ENCODE measurements around the gene SLC9A9. TPM values are rescaled to one million over a fixed set of nuclear protein-coding genes. Genes with fewer than 3 reads are reported as not detected.

The SLC9A9 gene
- total RNA-seq, 1 experiment from 2014 or later, result 1.4 TPM

- peak; percentile 67 for DNase-seq (ENCODE audit: low read depth)
- in situ Hi-C loops (cut with HindIII; ENCODE audit: low pct_unique_long_range_greater_than_20kb, low sequenced_read_pairs), result no loop called here
These were observed 173.9 kb downstream of the SLC9A9 start for GRCh38 chr3:143674100-143674968.

- DNase-seq (ENCODE audit: low read depth), result no peak
- in situ Hi-C loops (cut with HindIII; ENCODE audit: low pct_unique_long_range_greater_than_20kb, low sequenced_read_pairs), result no loop called here
These were observed 175.7 kb downstream of the SLC9A9 start for GRCh38 chr3:143672396-143673165.

- DNase-seq (ENCODE audit: low read depth), result no peak
- in situ Hi-C loops (cut with HindIII; ENCODE audit: low pct_unique_long_range_greater_than_20kb, low sequenced_read_pairs), result no loop called here
These were observed 176.6 kb downstream of the SLC9A9 start for GRCh38 chr3:143671626-143672025.

- in situ Hi-C loops (cut with HindIII; ENCODE audit: low pct_unique_long_range_greater_than_20kb, low sequenced_read_pairs), result no loop called here
- no peak for DNase-seq (ENCODE audit: low read depth)
These were observed 179.1 kb downstream of the SLC9A9 start for GRCh38 chr3:143668924-143669790.

GRCh38 chr3:143668385-143668784 is 179.9 kb downstream of the SLC9A9 start:
- no peak for DNase-seq (ENCODE audit: low read depth)
- in situ Hi-C loops (cut with HindIII; ENCODE audit: low pct_unique_long_range_greater_than_20kb, low sequenced_read_pairs), result no loop called here

GRCh38 chr3:143661677-143662076 is 186.6 kb downstream of the SLC9A9 start:
- no peak for DNase-seq (ENCODE audit: low read depth)
- in situ Hi-C loops (cut with HindIII; ENCODE audit: low pct_unique_long_range_greater_than_20kb, low sequenced_read_pairs), result no loop called here

GRCh38 chr3:143658861-143659260 is 189.4 kb downstream of the SLC9A9 start:
- DNase-seq (ENCODE audit: low read depth), result peak; percentile 8
- in situ Hi-C loops (cut with HindIII; ENCODE audit: low pct_unique_long_range_greater_than_20kb, low sequenced_read_pairs), result no loop called here

GRCh38 chr3:143658116-143658515 is 190.2 kb downstream of the SLC9A9 start:
- no peak for DNase-seq (ENCODE audit: low read depth)
- in situ Hi-C loops (cut with HindIII; ENCODE audit: low pct_unique_long_range_greater_than_20kb, low sequenced_read_pairs), result no loop called here

- in situ Hi-C loops (cut with HindIII; ENCODE audit: low pct_unique_long_range_greater_than_20kb, low sequenced_read_pairs), result no loop called here
- DNase-seq (ENCODE audit: low read depth), result no peak
These were observed 190.9 kb downstream of the SLC9A9 start for GRCh38 chr3:143657391-143657790.

- in situ Hi-C loops (cut with HindIII; ENCODE audit: low pct_unique_long_range_greater_than_20kb, low sequenced_read_pairs), result no loop called here
- no peak for DNase-seq (ENCODE audit: low read depth)
These were observed 193.4 kb downstream of the SLC9A9 start for GRCh38 chr3:143654906-143655305.

GRCh38 chr3:143653935-143654334 is 194.3 kb downstream of the SLC9A9 start:
- DNase-seq (ENCODE audit: low read depth), result no peak
- in situ Hi-C loops (cut with HindIII; ENCODE audit: low pct_unique_long_range_greater_than_20kb, low sequenced_read_pairs), result no loop called here

GRCh38 chr3:143653493-143653892 is 194.8 kb downstream of the SLC9A9 start:
- DNase-seq (ENCODE audit: low read depth), result no peak
- in situ Hi-C loops (cut with HindIII; ENCODE audit: low pct_unique_long_range_greater_than_20kb, low sequenced_read_pairs), result no loop called here

GRCh38 chr3:143652118-143652517 is 196.2 kb downstream of the SLC9A9 start:
- in situ Hi-C loops (cut with HindIII; ENCODE audit: low pct_unique_long_range_greater_than_20kb, low sequenced_read_pairs), result no loop called here
- no peak for DNase-seq (ENCODE audit: low read depth)

GRCh38 chr3:143650827-143651226 is 197.4 kb downstream of the SLC9A9 start:
- DNase-seq (ENCODE audit: low read depth), result no peak
- in situ Hi-C loops (cut with HindIII; ENCODE audit: low pct_unique_long_range_greater_than_20kb, low sequenced_read_pairs), result no loop called here

- no peak for DNase-seq (ENCODE audit: low read depth)
- in situ Hi-C loops (cut with HindIII; ENCODE audit: low pct_unique_long_range_greater_than_20kb, low sequenced_read_pairs), result no loop called here
These were observed 198.1 kb downstream of the SLC9A9 start for GRCh38 chr3:143650120-143650519.

- DNase-seq (ENCODE audit: low read depth), result no peak
- in situ Hi-C loops (cut with HindIII; ENCODE audit: low pct_unique_long_range_greater_than_20kb, low sequenced_read_pairs), result no loop called here
These were observed 199.6 kb downstream of the SLC9A9 start for GRCh38 chr3:143648708-143649107.

- in situ Hi-C loops (cut with HindIII; ENCODE audit: low pct_unique_long_range_greater_than_20kb, low sequenced_read_pairs), result no loop called here
These were observed 200.1 kb downstream of the SLC9A9 start for GRCh38 chr3:143648218-143648617.

GRCh38 chr3:143644370-143645089 is 203.7 kb downstream of the SLC9A9 start:
- in situ Hi-C loops (cut with HindIII; ENCODE audit: low pct_unique_long_range_greater_than_20kb, low sequenced_read_pairs), result no loop called here
- DNase-seq (ENCODE audit: low read depth), result peak; percentile 72

More at GRCh38 chr3:143648218-143648617, 200.1 kb downstream of the SLC9A9 start:
- DNase-seq (ENCODE audit: low read depth), result no peak
